HG03342 (cell line): ENCODE measurements around the gene MAGEA2.
"Not testable (repeated sequence)": the region's sequence is repeated elsewhere in the genome, so short reads cannot be mapped to it uniquely, and the experiment has no call there.

Experiments
- ATAC-seq: cut with Tn5 transposase; IDR thresholded peaks from one replicate; pipeline ENCODE4 v1.9.1; 2021; ENCODE audit warnings: mild to moderate bottlenecking, moderate library complexity; ENCODE audit not compliant: unreplicated experiment

The MAGEA2 gene, protein sequence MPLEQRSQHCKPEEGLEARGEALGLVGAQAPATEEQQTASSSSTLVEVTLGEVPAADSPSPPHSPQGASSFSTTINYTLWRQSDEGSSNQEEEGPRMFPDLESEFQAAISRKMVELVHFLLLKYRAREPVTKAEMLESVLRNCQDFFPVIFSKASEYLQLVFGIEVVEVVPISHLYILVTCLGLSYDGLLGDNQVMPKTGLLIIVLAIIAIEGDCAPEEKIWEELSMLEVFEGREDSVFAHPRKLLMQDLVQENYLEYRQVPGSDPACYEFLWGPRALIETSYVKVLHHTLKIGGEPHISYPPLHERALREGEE

DNA sequence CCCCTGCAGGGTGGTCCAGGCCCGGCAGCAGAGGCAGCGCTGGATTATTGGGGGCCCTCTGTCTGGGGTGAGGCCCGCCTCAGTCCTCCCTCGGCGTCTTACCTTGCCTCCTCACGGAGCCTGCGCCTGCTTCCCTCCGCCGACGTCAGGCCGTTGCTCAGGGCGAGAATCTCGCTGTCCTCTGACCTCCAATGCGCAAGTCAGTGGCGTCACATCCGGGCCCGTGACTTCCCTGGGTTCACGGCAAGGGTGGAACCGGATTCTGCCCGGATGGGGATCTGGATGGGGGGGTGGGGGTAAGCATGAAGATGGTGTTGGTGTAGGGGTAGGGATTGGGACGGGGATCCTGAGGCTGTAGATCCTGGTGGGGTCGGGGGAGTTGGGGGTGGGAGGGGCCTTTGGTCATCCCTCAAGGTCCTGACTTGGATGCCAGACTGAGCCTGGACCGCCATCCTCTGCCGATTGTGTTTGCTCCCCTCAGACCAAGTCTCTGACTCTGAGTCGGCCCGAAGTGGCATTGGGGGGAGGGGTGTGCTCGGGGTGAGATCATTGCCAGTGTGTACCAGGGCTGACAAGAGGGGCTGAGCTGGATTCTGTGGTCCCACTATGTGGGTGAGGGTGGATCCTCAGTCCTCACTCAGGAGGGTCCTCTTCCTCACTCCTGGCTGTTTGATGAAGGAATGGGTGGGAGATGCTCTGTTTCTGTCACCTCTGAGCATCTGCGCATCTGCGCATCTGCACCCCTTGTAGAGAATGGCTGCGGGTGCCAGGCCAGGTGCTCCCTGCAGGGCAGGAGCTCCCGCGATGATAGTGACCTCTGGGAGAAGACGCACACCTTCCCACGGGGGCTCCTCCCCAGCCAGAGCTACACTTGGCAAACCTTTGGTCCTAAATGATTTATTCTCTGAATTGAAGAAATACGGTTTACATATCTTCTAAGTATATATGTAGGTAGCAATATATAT lies at the start of gene MAGEA2:
TSS of gene MAGEA2 (minus strand) at position 157 of the 965 bp plus-strand sequence. CDS start 2,479 bp downstream, outside the sequence.
- not testable (repeated sequence) for ATAC-seq

DNA sequence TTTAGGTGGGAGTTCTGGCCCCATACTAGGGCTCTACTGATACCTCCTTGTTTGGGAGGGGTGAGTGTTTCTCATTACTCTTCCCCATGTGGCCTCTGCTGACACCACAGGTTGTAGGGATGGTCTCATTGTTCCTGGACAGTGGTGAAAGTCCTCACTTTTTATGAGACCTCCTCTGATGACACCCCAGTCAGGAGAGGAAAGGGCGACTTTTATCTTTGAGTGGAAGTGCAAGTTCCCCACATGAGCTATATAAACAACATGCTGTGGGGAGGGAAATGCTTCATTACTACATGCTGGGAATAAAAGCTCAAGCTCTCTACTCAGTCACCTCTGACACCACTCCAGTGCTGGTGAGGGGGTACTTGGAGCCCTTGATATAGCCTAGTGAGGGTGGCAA lies 45.3 kb upstream of the MAGEA2 start:
- ATAC-seq, result no peak

DNA sequence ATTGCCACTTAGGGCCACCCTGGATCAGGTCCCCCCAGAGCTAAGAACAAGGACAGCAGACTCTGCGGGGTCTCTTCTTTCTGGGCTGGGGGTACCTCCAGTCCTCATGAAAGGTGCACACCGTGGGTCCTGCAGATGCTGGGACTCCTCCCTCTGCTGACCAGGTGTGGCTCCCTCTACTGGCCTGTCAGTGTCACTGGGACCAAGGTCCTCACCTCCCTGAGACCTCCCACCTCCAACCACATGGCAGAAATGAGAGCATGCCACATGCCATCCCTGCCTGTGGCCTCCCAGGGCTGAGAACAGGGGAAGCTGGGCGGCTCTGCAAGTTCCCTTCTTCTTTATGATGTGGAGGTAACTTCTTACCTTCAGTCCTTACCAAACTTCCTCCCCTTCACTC lies 33.4 kb upstream of the MAGEA2 start:
- ATAC-seq, result peak; percentile 82

DNA sequence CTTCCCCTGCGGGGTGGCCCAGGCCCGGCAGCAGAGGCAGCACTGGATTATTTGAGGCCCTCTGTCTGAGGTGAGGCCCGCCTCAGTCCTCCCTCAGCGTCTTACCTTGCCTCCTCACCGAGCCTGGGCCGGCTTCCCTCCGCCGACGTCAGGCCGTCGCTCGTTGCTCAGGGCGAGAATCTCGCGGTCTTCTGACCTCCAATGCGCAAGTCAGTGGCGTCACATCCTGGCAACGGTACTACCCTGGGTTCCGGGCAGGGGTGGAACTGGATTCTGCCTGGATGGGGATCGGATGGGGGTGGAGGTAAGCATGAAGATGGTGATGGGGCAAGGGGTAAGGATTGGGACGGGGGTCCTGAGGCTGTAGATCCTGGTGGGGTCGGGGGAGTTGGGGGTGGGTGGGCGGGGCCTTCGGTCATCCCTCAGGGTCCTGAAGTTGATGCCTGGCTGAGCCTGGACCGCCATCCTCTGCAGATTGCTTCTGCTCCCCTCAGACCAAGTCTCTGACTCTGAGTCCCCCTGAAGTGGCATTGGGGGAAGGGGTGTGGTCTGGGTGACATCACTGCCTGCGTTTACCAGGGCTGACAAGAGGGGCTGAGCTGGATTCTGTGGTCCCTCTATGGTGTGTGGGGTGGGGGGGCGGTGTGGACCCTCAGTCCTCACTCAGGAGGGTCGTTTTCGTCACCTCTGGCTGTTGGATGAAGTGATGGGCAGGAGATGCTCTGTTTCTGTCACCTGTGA lies 16.1 kb upstream of the MAGEA2 start, which contains the start of gene MAGEA6:
TSS of gene MAGEA6 (minus strand) at position 141 of the 741 bp plus-strand sequence. CDS start 2,039 bp downstream, outside the sequence.
- not testable (repeated sequence) for ATAC-seq

DNA sequence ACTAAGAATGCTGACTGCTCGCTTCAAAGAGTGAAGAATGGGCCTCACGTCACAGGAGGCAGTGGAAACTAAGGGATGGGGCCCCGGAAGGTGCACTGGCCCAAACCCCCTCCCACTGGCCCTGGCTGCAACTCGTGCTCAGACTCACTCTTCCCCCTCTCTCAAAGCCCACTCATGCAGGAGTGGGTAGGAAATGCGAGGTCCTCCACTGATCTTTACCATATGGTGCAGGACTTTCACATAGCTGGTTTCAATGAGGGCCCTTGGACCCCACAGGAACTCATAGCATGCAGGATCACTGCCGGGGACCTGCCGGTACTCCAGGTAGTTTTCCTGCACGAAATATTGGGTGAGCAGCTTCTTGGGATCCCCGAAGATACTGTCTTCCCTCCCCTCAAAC lies 12.9 kb upstream of the MAGEA2 start:
- ATAC-seq, result not testable (repeated sequence)

DNA sequence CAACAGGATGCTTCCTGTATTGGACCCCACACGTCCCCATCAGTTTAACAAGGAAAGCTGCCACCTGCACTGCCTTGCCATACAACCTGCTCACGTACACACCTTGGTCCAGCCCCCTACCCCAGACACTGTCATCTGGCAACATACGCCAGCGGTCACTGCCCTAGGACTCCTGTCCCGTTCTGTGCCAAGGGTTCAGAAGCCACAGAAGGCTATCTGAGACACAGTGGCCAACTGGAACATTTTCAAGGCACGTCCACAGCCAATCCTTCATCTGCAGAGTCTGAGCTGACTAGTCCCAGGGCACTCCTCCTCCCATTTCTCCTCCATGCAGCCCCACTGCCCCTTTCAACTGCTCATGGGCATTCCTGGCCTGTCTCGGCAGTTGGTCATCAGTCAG lies 7.9 kb upstream of the MAGEA2 start:
- ATAC-seq, result not testable (repeated sequence)

DNA sequence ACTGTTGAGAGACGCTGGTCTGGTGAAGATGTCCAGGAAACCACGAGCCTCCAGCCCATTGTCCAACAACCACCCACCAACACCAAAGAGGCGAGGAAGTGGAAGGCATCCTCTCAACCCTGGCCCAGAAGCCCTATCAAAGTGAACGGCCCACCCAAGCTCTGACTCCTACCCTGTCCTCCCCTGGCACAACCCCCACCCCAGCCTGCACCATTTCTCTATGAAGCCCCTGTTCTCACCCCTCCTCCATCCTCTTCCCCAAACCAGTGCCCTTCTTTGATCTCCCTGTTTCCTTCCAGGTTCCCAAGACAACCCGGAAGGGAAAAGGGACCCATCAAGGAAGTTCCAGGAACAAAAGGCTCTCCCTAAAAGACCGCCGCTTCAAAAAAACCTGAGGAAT lies 5.9 kb upstream of the MAGEA2 start:
- ATAC-seq, result not testable (repeated sequence)

DNA sequence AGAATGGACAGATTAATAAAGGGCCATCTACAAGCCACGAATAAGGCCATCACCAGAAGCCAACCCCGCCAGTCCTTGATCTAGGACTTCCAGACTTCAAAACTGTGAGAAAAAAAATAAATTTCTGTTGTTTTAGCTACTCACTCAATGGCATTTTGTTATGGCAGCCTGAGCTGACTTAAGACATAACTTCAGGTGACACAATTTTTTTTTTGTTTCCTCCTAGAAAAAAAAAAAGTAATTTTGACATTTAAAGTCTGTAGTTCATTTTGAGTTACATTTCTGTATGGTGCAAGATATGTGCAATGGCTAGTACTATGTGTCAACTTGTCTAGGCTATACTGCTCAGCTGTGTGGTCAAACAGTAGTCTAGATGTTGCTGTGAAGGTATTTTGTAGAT lies 5.3 kb upstream of the MAGEA2 start, which contains the start of gene CSAG3:
TSS of gene CSAG3 (plus strand) at position 301 of the 400 bp plus-strand sequence.
- ATAC-seq, result not testable (repeated sequence)

DNA sequence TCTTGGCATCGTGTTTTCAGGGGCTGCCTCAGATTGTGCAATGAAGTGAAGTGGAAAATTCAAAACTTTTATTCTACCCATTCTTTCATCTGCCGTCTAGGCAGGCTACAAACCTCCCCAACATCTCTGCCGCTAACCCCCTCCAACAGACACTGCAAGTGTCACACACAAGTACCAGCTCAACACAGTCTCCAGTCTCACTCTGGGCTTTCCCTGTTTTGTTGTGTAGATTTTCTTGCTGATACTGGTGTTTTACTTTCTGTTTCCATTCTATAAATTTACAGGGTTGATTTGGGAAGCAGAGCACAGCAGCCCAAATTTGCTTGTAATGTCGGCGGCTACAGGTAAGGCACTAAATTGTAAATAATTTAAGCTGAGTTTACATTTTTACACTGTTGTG lies 1.2 kb upstream of the MAGEA2 start:
- ATAC-seq, result not testable (repeated sequence)

DNA sequence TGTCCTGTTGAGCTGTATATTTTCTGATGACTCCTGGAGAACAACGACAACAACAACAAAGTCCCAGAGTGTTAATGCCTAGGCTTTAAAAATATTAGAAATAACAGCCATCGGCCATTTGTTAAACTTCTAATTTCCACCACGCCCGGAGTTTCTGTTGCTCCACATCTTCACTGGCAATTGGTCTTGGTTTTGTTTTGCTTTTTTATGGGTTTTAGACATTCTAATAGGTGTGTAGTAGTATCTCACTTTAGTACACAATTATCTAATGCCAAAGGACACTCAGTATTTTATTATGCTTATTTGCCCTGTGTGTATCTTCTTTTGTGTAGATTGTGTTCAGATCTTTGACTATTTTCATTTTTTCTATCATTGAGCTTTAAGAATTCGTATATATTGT lies 15.1 kb downstream of the MAGEA2 start:
- ATAC-seq, result no peak

DNA sequence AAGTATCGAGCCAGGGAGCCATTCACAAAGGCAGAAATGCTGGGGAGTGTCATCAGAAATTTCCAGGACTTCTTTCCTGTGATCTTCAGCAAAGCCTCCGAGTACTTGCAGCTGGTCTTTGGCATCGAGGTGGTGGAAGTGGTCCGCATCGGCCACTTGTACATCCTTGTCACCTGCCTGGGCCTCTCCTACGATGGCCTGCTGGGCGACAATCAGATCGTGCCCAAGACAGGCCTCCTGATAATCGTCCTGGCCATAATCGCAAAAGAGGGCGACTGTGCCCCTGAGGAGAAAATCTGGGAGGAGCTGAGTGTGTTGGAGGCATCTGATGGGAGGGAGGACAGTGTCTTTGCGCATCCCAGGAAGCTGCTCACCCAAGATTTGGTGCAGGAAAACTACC lies 17.1 kb downstream of the MAGEA2 start:
- ATAC-seq, result not testable (repeated sequence)

DNA sequence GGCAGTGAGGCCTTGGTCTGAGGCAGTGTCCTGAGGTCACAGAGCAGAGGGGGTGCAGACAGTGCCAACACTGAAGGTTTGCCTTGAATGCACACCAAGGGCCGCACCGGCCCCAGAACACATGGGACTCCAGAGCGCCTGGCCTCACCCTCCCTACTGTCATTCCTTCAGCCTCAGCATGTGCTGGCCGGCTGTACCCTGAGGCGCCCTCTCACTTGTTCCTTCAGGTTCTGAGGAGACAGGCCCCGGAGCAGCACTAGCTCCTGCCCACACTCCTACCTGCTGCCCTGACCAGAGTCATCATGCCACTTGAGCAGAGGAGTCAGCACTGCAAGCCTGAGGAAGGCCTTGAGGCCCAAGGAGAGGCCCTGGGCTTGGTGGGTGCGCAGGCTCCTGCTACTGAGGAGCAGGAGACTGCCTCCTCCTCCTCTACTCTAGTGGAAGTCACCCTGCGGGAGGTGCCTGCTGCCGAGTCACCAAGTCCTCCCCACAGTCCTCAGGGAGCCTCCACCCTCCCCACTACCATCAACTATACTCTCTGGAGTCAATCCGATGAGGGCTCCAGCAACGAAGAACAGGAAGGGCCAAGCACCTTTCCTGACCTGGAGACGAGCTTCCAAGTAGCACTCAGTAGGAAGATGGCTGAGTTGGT lies 17.7 kb downstream of the MAGEA2 start:
- no peak for ATAC-seq

DNA sequence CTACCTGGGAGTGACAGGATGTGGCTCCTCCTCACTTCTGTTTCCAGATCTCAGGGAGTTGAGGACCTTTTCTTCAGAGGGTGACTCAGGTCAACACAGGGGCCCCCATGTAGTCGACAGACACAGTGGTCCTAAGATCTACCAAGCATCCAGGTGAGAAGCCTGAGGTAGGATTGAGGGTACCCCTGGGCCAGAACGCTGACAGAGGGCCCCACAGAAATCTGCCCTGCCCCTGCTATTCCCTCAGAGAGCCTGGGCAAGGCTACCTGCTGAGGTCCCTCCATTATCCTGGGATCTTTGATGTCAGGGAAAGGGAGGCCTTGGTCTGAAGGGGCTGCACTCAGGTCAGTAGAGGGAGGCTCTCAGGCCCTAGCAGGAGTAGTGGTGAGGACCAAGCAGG lies 18.5 kb downstream of the MAGEA2 start:
- ATAC-seq, result no peak

DNA sequence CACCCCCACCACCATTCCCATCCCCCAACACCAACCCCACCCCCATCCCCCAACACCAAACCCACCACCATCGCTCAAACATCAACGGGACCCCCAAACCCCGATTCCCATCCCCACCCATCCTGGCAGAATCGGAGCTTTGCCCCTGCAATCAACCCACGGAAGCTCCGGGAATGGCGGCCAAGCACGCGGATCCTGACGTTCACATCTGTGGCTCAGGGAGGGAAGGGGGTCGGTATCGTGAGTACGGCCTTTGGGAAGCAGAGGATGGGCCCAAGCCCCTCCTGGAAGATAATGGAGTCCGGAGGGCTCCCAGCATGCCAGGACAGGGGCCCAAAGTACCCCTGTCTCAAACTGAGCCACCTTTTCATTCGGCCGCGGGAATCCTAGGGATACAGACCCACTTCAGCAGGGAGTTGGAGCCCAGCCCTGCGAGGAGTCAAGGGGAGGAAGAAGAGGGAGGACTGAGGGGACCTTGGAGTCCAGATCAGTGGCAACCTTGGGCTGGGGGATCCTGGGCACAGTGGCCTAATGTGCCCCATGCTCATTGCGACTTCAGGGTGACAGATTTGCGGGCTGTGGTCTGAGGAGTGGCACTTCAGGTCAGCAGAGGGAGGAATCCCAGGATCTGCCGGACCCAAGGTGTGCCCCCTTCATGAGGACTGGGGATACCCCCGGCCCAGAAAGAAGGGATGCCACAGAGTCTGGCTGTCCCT lies 19.3 kb downstream of the MAGEA2 start:
- ATAC-seq, result not testable (repeated sequence)

DNA sequence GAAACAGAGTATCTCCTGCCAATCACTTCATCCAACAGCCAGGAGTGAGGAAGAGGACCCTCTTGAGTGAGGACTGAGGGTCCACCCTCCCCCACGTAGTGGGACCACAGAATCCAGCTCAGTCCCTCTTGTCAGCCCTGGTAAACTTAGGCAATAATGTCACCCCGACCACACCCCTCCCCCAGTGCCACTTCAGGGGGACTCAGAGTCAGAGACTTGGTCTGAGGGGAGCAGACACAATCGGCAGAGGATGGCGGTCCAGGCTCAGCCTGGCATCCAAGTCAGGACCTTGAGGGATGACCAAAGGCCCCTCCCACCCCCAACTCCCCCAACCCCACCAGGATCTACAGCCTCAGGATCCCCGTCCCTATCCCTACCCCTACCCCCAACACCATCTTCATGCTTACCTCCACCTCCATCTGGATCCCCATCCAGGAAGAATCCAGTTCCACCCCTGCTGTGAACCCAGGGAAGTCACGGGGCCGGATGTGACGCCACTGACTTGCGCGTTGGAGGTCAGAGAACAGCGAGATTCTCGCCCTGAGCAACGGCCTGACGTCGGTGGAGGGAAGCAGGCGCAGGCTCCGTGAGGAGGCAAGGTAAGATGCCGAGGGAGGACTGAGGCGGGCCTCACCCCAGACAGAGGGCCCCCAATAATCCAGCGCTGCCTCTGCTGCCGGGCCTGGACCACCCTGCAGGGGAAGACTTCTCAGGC lies 20.2 kb downstream of the MAGEA2 start, which contains the start of the genes CSAG1 and MAGEA12:
TSS of gene CSAG1 (minus strand) at position 461 of the 715 bp plus-strand sequence. CDS start 1,261 bp downstream, outside the sequence.
TSS of gene MAGEA12 (plus strand) at position 497 of the 715 bp plus-strand sequence. CDS start 2,405 bp downstream, outside the sequence.
- no peak for ATAC-seq

DNA sequence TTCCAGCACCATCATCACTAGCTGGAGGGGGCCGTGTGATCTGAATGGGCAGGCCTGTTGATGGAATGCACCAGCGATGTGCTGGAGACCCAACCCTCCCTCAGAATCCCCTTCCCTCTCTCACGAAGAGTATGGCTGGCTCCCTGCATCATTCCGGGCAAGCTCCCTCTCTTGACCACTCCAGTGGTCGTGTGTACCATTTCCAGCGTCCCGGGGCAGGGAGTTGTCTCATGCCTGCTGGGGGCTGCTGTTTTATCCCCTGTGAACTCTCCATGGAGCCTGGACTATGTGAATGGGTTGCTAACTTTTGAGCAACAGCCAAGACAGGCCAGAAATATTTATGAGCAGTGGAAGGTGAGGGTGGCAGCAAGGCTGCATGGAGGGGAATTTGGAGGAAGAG lies 28.2 kb downstream of the MAGEA2 start:
- no peak for ATAC-seq

DNA sequence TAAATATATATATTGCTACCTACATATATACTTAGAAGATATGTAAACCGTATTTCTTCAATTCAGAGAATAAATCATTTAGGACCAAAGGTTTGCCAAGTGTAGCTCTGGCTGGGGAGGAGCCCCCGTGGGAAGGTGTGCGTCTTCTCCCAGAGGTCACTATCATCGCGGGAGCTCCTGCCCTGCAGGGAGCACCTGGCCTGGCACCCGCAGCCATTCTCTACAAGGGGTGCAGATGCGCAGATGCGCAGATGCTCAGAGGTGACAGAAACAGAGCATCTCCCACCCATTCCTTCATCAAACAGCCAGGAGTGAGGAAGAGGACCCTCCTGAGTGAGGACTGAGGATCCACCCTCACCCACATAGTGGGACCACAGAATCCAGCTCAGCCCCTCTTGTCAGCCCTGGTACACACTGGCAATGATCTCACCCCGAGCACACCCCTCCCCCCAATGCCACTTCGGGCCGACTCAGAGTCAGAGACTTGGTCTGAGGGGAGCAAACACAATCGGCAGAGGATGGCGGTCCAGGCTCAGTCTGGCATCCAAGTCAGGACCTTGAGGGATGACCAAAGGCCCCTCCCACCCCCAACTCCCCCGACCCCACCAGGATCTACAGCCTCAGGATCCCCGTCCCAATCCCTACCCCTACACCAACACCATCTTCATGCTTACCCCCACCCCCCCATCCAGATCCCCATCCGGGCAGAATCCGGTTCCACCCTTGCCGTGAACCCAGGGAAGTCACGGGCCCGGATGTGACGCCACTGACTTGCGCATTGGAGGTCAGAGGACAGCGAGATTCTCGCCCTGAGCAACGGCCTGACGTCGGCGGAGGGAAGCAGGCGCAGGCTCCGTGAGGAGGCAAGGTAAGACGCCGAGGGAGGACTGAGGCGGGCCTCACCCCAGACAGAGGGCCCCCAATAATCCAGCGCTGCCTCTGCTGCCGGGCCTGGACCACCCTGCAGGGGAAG lies 39.5 kb downstream of the MAGEA2 start, which contains the start of gene MAGEA2B:
TSS of gene MAGEA2B (plus strand) at position 814 of the 973 bp plus-strand sequence. CDS start 2,479 bp downstream, outside the sequence.
- not testable (repeated sequence) for ATAC-seq
